Measurements from ENCODE around the gene RAB7A.

- no peak for TF ChIP-seq CTCF (IDR thresholded peaks at IDR 0.05)
- TF ChIP-seq POLR2A (IDR thresholded peaks at IDR 0.05): no peak
These were observed 75.9 kb downstream of the RAB7A start for GRCh38 chr3:128801779-128802380.
